ENCODE measurements around the gene KCNAB1.

DNA sequence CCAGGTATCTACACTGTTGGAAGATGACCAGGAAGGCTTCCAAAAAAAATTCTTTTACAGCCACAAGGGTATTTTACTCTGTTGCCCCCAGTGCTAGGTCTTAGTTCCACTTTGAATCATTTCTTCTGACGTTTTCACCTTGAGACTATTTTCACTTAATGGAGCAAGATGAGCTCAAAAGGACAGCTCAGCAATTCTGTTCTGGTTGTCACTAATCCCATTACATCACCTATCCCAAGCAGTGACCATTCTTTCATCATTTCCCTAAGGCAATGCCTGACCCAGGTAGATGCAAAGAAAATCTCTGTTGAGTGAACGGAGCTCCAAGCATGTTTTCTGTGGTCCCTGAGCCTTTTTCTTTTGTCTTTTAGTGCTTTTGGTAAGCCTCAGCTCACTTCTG, 210.0 kb downstream of the KCNAB1 start:
- TF ChIP-seq YY1 (IDR thresholded peaks at IDR 0.05; ENCODE audit: insufficient read depth, insufficient read length), result no peak
- no peak for TF ChIP-seq ZNF274 (IDR thresholded peaks at IDR 0.05; ENCODE audit: low read depth, low read length)
- TF ChIP-seq SUZ12 (IDR thresholded peaks at IDR 0.05; ENCODE audit: extremely low read depth, insufficient read depth, insufficient read length), result no peak

Data from NT2/D1 (cell line).